ENCODE results near the gene CATSPERD. TPM values are rescaled to one million over a fixed set of nuclear protein-coding genes. Genes with fewer than 3 reads are reported as not detected.

The CATSPERD gene
- polyA plus RNA-seq (ENCODE audit: insufficient read length in 4 of 4) = under 1 TPM in 1 of 4 donors, not detected in 3; 0.08 TPM

- DNase-seq (ENCODE audit: low read depth in 4 of 4, low spot score in 3 of 4) = peak; percentile 98 to 100 (median 98)
These were observed at the start of gene CATSPERD, which contains the start of gene LONP1 for GRCh38 chr19:5719961-5720790. Gene CATSPERD, plus strand, starts transcription at chr19:5720637. Its CDS starts 101 bp downstream, at chr19:5720738. Gene LONP1, minus strand, starts transcription at chr19:5720146. Its CDS starts 14 bp downstream, at chr19:5720132.

GRCh38 chr19:5671600-5671999 lies 48.8 kb upstream of the CATSPERD start:
- no peak for DNase-seq (ENCODE audit: low read depth in 4 of 4, low spot score in 3 of 4)

- no peak for DNase-seq (ENCODE audit: low read depth in 4 of 4, low spot score in 3 of 4)
These were observed 47.6 kb upstream of the CATSPERD start for GRCh38 chr19:5672708-5673459.

GRCh38 chr19:5673752-5674151 lies 46.7 kb upstream of the CATSPERD start:
- no peak for DNase-seq (ENCODE audit: low read depth in 4 of 4, low spot score in 3 of 4)

GRCh38 chr19:5674714-5675113 lies 45.7 kb upstream of the CATSPERD start:
- no peak for DNase-seq (ENCODE audit: low read depth in 4 of 4, low spot score in 3 of 4)

GRCh38 chr19:5676105-5676771 lies 44.2 kb upstream of the CATSPERD start:
- DNase-seq (ENCODE audit: low read depth in 4 of 4, low spot score in 3 of 4) = no peak

- no peak for DNase-seq (ENCODE audit: low read depth in 4 of 4, low spot score in 3 of 4)
These were observed 43.7 kb upstream of the CATSPERD start for GRCh38 chr19:5676772-5677105.

- no peak for DNase-seq (ENCODE audit: low read depth in 4 of 4, low spot score in 3 of 4)
These were observed 43.3 kb upstream of the CATSPERD start for GRCh38 chr19:5677136-5677535.

GRCh38 chr19:5677580-5677979 lies 42.9 kb upstream of the CATSPERD start:
- DNase-seq (ENCODE audit: low read depth in 4 of 4, low spot score in 3 of 4) = no peak

- no peak for DNase-seq (ENCODE audit: low read depth in 4 of 4, low spot score in 3 of 4)
These were observed 42.2 kb upstream of the CATSPERD start for GRCh38 chr19:5678071-5678718.

GRCh38 chr19:5679289-5680083 lies 41.0 kb upstream of the CATSPERD start:
- DNase-seq (ENCODE audit: low read depth in 4 of 4, low spot score in 3 of 4) = no peak

GRCh38 chr19:5680084-5680436 lies 40.4 kb upstream of the CATSPERD start:
- DNase-seq (ENCODE audit: low read depth in 4 of 4, low spot score in 3 of 4) = no peak

- peak; percentile 97 to 99 (median 97) for DNase-seq (ENCODE audit: low read depth in 4 of 4, low spot score in 3 of 4)
These were observed 39.7 kb upstream of the CATSPERD start, which contains the start of the genes HSD11B1L and MICOS13 for GRCh38 chr19:5680437-5681368. Gene HSD11B1L, plus strand, starts transcription at chr19:5681027. Its CDS starts 3,806 bp downstream, at chr19:5684833. Gene MICOS13, minus strand, starts transcription at chr19:5680516. Its CDS starts 30 bp downstream, at chr19:5680486.

- DNase-seq (ENCODE audit: low read depth in 4 of 4, low spot score in 3 of 4) = no peak
These were observed 38.9 kb upstream of the CATSPERD start for GRCh38 chr19:5681391-5682106.

GRCh38 chr19:5682107-5682482 lies 38.3 kb upstream of the CATSPERD start:
- no peak for DNase-seq (ENCODE audit: low read depth in 4 of 4, low spot score in 3 of 4)

GRCh38 chr19:5683177-5683886 lies 37.1 kb upstream of the CATSPERD start:
- DNase-seq (ENCODE audit: low read depth in 4 of 4, low spot score in 3 of 4) = no peak

GRCh38 chr19:5684694-5685430 lies 35.6 kb upstream of the CATSPERD start:
- no peak for DNase-seq (ENCODE audit: low read depth in 4 of 4, low spot score in 3 of 4)

All from right renal pelvis (tissue), 4 donors.